GM12872 (cell line): ENCODE data around the gene TENM3.

Experiments used
- TF ChIP-seq, protein P1 (sequence below): IDR thresholded peaks from 3 replicates; pipeline ENCODE4 v1.5.1; 2011; ENCODE audit warnings: low read depth, mild to moderate bottlenecking, low read length, moderate library complexity; ENCODE audit not compliant: insufficient read depth

Gene TENM3

DNA sequence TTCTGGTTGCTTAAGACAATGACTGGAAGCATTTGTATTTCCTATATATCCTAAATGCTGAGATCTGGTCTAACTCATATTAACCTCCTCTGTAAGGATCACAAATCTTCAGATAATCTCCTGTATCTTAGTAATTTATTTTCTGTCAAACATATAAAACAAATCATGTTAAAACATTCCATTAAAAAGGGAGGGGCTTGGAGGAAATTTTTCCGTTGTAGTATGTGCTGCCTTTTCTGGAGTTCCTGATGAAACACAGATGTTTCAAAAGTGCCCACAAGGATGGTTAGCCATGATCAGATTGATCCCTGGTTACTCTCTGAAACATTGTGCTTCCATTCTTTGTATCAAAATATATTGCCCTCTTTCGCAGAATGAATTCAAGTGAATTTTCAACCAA lies 182.1 kb downstream of the TENM3 start:
- TF ChIP-seq, protein P1, sequence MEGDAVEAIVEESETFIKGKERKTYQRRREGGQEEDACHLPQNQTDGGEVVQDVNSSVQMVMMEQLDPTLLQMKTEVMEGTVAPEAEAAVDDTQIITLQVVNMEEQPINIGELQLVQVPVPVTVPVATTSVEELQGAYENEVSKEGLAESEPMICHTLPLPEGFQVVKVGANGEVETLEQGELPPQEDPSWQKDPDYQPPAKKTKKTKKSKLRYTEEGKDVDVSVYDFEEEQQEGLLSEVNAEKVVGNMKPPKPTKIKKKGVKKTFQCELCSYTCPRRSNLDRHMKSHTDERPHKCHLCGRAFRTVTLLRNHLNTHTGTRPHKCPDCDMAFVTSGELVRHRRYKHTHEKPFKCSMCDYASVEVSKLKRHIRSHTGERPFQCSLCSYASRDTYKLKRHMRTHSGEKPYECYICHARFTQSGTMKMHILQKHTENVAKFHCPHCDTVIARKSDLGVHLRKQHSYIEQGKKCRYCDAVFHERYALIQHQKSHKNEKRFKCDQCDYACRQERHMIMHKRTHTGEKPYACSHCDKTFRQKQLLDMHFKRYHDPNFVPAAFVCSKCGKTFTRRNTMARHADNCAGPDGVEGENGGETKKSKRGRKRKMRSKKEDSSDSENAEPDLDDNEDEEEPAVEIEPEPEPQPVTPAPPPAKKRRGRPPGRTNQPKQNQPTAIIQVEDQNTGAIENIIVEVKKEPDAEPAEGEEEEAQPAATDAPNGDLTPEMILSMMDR, result no peak

DNA sequence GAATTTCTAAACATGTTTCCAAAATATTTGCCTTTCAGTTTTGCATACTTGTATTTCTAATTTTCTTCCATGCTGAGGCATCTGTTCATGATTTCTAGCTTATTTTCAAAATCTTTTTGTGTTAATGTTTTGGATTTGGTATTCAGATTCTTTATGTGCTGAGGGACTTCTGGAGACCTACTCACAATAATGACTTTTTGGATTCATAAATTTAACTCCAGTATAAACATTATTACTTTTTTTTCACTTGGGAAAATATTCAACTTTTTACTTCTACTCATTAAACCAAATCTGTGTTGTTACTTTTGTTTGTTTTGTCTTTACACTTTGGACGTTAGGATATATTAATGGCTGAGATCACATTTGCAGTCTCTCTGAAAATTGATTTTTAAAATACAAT lies 183.7 kb downstream of the TENM3 start:
- TF ChIP-seq, protein P1, result no peak

- TF ChIP-seq, protein P1, result no peak
Observed at GRCh38 chr4:182427554-182427953, 184.4 kb downstream of the TENM3 start.

DNA sequence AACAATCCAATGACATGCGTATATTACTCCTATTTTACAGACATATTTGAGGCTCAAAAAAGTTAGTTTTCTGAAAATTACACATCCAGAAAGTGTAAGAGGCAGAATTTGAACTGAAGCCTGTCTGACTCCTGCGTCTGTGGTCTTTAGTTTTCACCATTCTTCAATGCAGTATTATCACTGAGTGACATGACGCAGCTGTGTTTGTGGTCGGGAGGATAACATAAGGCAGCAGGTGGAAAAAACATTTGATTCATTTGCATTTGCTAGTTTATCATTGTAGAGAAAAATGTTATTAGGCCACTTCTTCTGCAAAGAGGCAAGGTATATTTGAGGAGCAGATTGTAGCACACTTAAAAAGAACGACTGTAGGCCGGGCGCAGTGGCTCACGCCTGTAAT lies 186.7 kb downstream of the TENM3 start:
- TF ChIP-seq, protein P1, result no peak

DNA sequence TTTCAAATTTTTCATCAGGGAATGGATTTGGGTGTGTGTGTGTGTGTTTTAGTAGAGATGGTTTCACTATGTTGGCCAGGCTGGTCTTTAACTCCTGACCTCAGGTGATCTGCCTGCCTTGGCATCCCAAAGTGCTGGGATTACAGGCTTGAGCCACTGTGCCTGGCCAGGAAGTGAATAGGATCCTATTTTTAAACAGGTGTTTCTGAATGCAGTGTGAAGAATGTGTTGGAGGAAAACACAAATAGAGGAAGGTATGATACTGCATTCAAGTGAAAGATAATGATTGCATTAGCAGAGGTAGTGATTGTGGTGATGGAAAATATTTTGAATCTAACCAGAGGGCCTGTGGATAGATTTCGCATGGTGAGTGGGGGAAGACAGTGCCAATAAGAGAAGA lies 189.6 kb downstream of the TENM3 start:
- TF ChIP-seq, protein P1, result no peak

DNA sequence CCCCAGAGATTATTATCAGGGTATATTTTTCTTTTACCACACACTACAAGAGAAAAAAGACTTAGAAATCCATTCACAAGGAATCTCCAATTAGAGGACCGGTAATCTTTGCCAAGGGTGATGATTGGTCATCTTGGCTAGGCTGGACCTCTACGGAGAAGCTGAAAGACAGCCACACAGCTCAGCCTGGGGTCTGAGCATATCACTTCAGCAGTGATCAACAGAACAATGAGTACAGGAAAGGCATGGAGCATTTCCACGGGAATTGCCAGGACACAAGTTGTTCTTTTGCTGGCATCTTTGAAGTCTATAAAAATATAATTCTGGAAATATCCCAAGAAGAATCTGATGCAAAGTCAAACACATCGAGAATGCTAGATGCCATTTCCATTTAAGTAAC lies 191.5 kb downstream of the TENM3 start:
- TF ChIP-seq, protein P1, result no peak

DNA sequence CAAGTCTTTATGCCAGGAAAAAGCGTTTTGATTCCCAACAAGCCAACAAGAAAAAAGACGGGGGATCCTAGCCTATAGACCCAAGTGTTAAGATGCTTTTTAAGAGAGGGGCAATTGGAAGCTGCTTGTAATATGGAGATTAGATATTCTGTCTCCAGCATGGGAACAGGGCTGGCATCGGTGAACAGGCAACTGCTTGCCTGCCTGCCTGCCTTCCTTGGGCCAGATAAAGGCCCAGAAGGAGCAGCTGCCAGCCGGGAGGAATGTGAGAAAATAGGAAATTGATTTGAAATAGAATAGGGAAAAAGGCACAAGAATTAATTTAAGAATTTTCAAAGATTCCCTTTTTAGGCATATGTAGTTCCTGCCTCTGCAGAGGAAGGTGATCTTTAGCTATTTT lies 192.2 kb downstream of the TENM3 start:
- TF ChIP-seq, protein P1, result no peak

DNA sequence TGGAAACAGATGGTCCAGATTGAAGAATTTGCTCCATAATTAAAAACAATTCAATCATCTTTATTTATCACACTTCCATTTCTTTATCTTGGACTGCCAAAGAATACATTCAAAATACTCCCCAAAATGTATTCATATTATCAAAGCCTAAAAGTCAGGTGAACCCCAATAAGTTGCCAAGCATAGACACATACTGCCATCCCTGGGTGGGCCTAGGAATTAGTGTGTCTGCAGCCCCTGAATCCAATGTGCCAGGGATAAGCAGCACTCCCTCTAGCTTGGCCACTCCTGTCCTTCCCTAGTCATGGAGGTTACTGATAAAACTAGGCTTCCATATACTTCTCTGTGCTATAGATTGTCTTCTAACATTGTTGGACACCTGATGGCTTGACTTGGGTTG lies 199.9 kb downstream of the TENM3 start:
- TF ChIP-seq, protein P1, result no peak
